WTC11 (cell line): ENCODE data around the gene PLXNA2. TPM values are rescaled to one million over a fixed set of nuclear protein-coding genes. Genes with fewer than 3 reads are reported as not detected.

Experiments
- ATAC-seq: fragments of 200-7000 bp; cut with Tn5 transposase; 2 replicates; pipeline ENCODE4 v1.10.0; 2021; ENCODE audit warnings: mild to moderate bottlenecking, moderate library complexity
- CTCF ChIA-PET: fragments of 300-600 bp; sonication (Branson Sonifier 250); formaldehyde crosslinking; loops from one replicate; lab custom pipeline; 2021; ENCODE audit warnings: antibody characterized with exemption; lab: Charles Lee
- POLR2A ChIA-PET: fragments of 350-600 bp; sonication (Branson Sonifier 250); formaldehyde crosslinking; loops from one replicate; lab custom pipeline; 2021; ENCODE audit warnings: antibody characterized with exemption; lab: Charles Lee
- DNase-seq: peaks from one replicate; pipeline ENCODE4 v3.0.0; 2021; ENCODE audit warnings: low spot score
- H3K27ac Mint-ChIP-seq: 2 replicates; pipeline ENCODE4 v1.8.0; 2021; ENCODE audit warnings: mixed read lengths
- H3K27me3 Mint-ChIP-seq: 2 replicates; pipeline ENCODE4 v1.8.0; 2021; ENCODE audit warnings: low read depth, mild to moderate bottlenecking, moderate library complexity, mixed read lengths
- H3K36me3 Mint-ChIP-seq: 2 replicates; pipeline ENCODE4 v1.8.0; 2021; ENCODE audit warnings: mixed read lengths
- H3K4me1 Mint-ChIP-seq: 2 replicates; pipeline ENCODE4 v1.8.0; 2022; ENCODE audit warnings: mixed read lengths
- H3K4me3 Mint-ChIP-seq: 2 replicates; pipeline ENCODE4 v1.8.0; 2021; ENCODE audit warnings: mild to moderate bottlenecking, moderate library complexity, mixed read lengths
- H3K9me3 Mint-ChIP-seq: 2 replicates; pipeline ENCODE4 v1.8.0; 2021; ENCODE audit warnings: mixed read lengths
- AFF4 ChIP-seq: sonication (generic); formaldehyde crosslinking; IDR thresholded peaks from 2 replicates; pipeline ENCODE4 v1.8.1; 2023; ENCODE audit warnings: mild to moderate bottlenecking, missing genetic modification reagents, borderline replicate concordance
- CREB1 ChIP-seq: sonication (generic); formaldehyde crosslinking; IDR thresholded peaks from 2 replicates; pipeline ENCODE4 v1.8.0; 2023; ENCODE audit warnings: mild to moderate bottlenecking, missing genetic modification reagents
- E2F4 ChIP-seq: sonication (generic); formaldehyde crosslinking; IDR thresholded peaks from 2 replicates; pipeline ENCODE4 v1.8.1; 2022; ENCODE audit warnings: low read depth, mild to moderate bottlenecking, moderate library complexity, missing genetic modification reagents, borderline replicate concordance
- FOXK1 ChIP-seq: sonication (generic); formaldehyde crosslinking; IDR thresholded peaks from 2 replicates; pipeline ENCODE4 v1.8.0; 2022; ENCODE audit warnings: mild to moderate bottlenecking, moderate library complexity, missing genetic modification reagents
- IRF2 ChIP-seq: sonication (generic); formaldehyde crosslinking; IDR thresholded peaks from 2 replicates; pipeline ENCODE4 v1.8.0; 2022; ENCODE audit warnings: low read depth, missing genetic modification reagents, borderline replicate concordance
- JUN ChIP-seq: sonication (generic); formaldehyde crosslinking; IDR thresholded peaks from 2 replicates; pipeline ENCODE4 v1.8.0; 2023; ENCODE audit warnings: mild to moderate bottlenecking, missing genetic modification reagents
- MXD4 ChIP-seq: fragments of 250-450 bp; sonication (Bioruptor Pico); IDR thresholded peaks from 2 replicates; pipeline ENCODE4 v1.8.0; 2021; ENCODE audit warnings: mild to moderate bottlenecking, moderate library complexity, borderline replicate concordance
- NFE2L1 ChIP-seq: sonication (generic); formaldehyde crosslinking; IDR thresholded peaks from 2 replicates; pipeline ENCODE4 v1.8.1; 2023; ENCODE audit warnings: missing genetic modification reagents
- OVOL2 ChIP-seq: fragments of 250-450 bp; sonication (Bioruptor Pico); IDR thresholded peaks from 2 replicates; pipeline ENCODE4 v1.9.0; 2021; ENCODE audit warnings: mild to moderate bottlenecking, borderline replicate concordance
- RORB ChIP-seq: fragments of 250-450 bp; sonication (Bioruptor Pico); IDR thresholded peaks from 2 replicates; pipeline ENCODE4 v1.9.0; 2021; ENCODE audit warnings: mild to moderate bottlenecking
- SMAD3 ChIP-seq: sonication (generic); formaldehyde crosslinking; IDR thresholded peaks from 2 replicates; pipeline ENCODE4 v1.8.0; 2022; ENCODE audit warnings: missing genetic modification reagents, mild to moderate bottlenecking, borderline replicate concordance
- TEAD4 ChIP-seq: sonication (generic); formaldehyde crosslinking; IDR thresholded peaks from 2 replicates; pipeline ENCODE4 v1.8.0; 2022; ENCODE audit warnings: mild to moderate bottlenecking, missing genetic modification reagents
- ZBTB43 ChIP-seq: sonication (generic); formaldehyde crosslinking; IDR thresholded peaks from 2 replicates; pipeline ENCODE4 v1.8.1; 2023; ENCODE audit warnings: mild to moderate bottlenecking, missing genetic modification reagents
- ZNF138 ChIP-seq: sonication (generic); formaldehyde crosslinking; conservative IDR thresholded peaks from 2 replicates; pipeline ENCODE4 v1.8.1; 2022; ENCODE audit warnings: mild to moderate bottlenecking, moderate library complexity, missing genetic modification reagents
- ZNF219 ChIP-seq: sonication (generic); formaldehyde crosslinking; IDR thresholded peaks from 2 replicates; pipeline ENCODE4 v1.8.0; 2023; ENCODE audit warnings: missing genetic modification reagents, mild to moderate bottlenecking, borderline replicate concordance
- ZNF263 ChIP-seq: sonication (generic); formaldehyde crosslinking; IDR thresholded peaks from 2 replicates; pipeline ENCODE4 v1.8.1; 2022; ENCODE audit warnings: low read depth, mild to moderate bottlenecking, moderate library complexity, missing genetic modification reagents
- ZNF423 ChIP-seq: fragments of 250-450 bp; sonication (Bioruptor Pico); IDR thresholded peaks from 2 replicates; pipeline ENCODE4 v2.1.2; 2022; ENCODE audit warnings: mild to moderate bottlenecking, moderate library complexity
- total RNA-seq: library from RNA; stranded (reverse); gene quantifications from 3 replicates; pipeline ENCODE4 v1.2.3, GENCODE V29; 2021
- TF ChIP-seq, protein P1 (sequence below): sonication (generic); formaldehyde crosslinking; IDR thresholded peaks from 2 replicates; pipeline ENCODE4 v1.8.0; 2023; ENCODE audit warnings: missing genetic modification reagents, mild to moderate bottlenecking, borderline replicate concordance
- TF ChIP-seq, protein P2 (sequence below): sonication (generic); formaldehyde crosslinking; IDR thresholded peaks from 2 replicates; pipeline ENCODE4 v1.8.0; 2022; ENCODE audit warnings: mild to moderate bottlenecking, missing genetic modification reagents
- TF ChIP-seq, protein P3 (sequence below): sonication (generic); formaldehyde crosslinking; IDR thresholded peaks from 2 replicates; pipeline ENCODE4 v1.8.1; 2023; ENCODE audit warnings: mild to moderate bottlenecking, missing genetic modification reagents, moderate library complexity
- TF ChIP-seq, protein P4 (sequence below): sonication (generic); formaldehyde crosslinking; IDR thresholded peaks from 2 replicates; pipeline ENCODE4 v1.8.0; 2022; ENCODE audit warnings: mild to moderate bottlenecking, missing genetic modification reagents
- TF ChIP-seq, protein P5 (sequence below): sonication (generic); formaldehyde crosslinking; conservative IDR thresholded peaks from 2 replicates; pipeline ENCODE4 v1.8.1; 2022; ENCODE audit warnings: mild to moderate bottlenecking, missing genetic modification reagents

PLXNA2 gene
- total RNA-seq, 1 experiment from 2014 or later, result 4.2 TPM

GRCh38 chr1:208198236-208198635, 45.9 kb downstream of the PLXNA2 start:
- H3K4me1 Mint-ChIP-seq, result peaks cover 15% of the 10 kb centered on the region
- H3K27ac Mint-ChIP-seq, result no peak overlapping the region
- no peaks in the 10 kb centered on the region for H3K36me3 Mint-ChIP-seq
- TF ChIP-seq SMAD3 (CRISPR knock-in tag) (no peak), JUN (no peak), ZNF263 (CRISPR knock-in tag) (no peak), RORB (CRISPR knock-in tag) (no peak), TEAD4 (CRISPR knock-in tag) (no peak), ZNF423 (no peak), ZNF219 (CRISPR knock-in tag) (no peak), FOXK1 (no peak), CREB1 (no peak), ZNF138 (no peak)
- TF ChIP-seq, protein P1, sequence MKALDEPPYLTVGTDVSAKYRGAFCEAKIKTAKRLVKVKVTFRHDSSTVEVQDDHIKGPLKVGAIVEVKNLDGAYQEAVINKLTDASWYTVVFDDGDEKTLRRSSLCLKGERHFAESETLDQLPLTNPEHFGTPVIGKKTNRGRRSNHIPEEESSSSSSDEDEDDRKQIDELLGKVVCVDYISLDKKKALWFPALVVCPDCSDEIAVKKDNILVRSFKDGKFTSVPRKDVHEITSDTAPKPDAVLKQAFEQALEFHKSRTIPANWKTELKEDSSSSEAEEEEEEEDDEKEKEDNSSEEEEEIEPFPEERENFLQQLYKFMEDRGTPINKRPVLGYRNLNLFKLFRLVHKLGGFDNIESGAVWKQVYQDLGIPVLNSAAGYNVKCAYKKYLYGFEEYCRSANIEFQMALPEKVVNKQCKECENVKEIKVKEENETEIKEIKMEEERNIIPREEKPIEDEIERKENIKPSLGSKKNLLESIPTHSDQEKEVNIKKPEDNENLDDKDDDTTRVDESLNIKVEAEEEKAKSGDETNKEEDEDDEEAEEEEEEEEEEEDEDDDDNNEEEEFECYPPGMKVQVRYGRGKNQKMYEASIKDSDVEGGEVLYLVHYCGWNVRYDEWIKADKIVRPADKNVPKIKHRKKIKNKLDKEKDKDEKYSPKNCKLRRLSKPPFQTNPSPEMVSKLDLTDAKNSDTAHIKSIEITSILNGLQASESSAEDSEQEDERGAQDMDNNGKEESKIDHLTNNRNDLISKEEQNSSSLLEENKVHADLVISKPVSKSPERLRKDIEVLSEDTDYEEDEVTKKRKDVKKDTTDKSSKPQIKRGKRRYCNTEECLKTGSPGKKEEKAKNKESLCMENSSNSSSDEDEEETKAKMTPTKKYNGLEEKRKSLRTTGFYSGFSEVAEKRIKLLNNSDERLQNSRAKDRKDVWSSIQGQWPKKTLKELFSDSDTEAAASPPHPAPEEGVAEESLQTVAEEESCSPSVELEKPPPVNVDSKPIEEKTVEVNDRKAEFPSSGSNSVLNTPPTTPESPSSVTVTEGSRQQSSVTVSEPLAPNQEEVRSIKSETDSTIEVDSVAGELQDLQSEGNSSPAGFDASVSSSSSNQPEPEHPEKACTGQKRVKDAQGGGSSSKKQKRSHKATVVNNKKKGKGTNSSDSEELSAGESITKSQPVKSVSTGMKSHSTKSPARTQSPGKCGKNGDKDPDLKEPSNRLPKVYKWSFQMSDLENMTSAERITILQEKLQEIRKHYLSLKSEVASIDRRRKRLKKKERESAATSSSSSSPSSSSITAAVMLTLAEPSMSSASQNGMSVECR (CRISPR knock-in tag), result no peak
- TF ChIP-seq, protein P2, sequence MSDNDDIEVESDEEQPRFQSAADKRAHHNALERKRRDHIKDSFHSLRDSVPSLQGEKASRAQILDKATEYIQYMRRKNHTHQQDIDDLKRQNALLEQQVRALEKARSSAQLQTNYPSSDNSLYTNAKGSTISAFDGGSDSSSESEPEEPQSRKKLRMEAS (CRISPR knock-in tag), result no peak
- DNase-seq (no peak), ATAC-seq (no peak)
- H3K4me3 Mint-ChIP-seq, result no peak overlapping the region
- ChIA-PET POLR2A (no interaction called here), CTCF (interaction anchor here (1.0 to 1.6 kb wide), 2 partner anchors 34 to 205 kb away, joined by 3 read pairs; no protein-coding TSS in a partner anchor)
- H3K9me3 Mint-ChIP-seq, result no peaks in the 10 kb centered on the region
- no peaks in the 10 kb centered on the region for H3K27me3 Mint-ChIP-seq

DNA sequence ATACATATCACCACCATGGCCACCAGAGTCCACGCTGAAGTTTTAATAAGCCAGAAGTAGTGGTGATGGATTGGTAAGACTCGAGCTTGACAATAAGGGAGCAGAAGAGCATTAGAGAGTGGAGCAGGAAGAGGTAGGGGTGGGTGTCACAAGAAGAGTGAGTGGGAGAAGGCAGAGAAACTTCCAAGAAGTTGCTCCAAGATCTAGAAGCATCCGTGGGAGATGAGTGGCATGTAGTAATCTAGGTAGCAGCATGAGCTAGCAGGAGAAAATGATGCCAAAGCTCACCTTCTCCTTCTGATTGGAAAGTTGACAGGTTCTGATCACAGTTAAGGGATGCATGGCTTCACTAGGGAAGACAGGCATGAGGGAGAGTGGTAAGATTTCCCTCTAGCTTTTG, 49.2 kb downstream of the PLXNA2 start:
- CTCF ChIA-PET, result interaction anchor here (0.6 to 1.5 kb wide), 6 partner anchors 43 to 331 kb away, joined by 3 to 6 read pairs (median 4); partner anchors contain the start of gene PLXNA2
- POLR2A ChIA-PET, result no interaction called here
- no peak overlapping the region for H3K27ac Mint-ChIP-seq
- H3K36me3 Mint-ChIP-seq, result no peaks in the 10 kb centered on the region
- H3K4me3 Mint-ChIP-seq, result no peak overlapping the region
- no peaks in the 10 kb centered on the region for H3K9me3 Mint-ChIP-seq
- H3K27me3 Mint-ChIP-seq, result no peaks in the 10 kb centered on the region
- no peak for DNase-seq
- no peak for ATAC-seq
- H3K4me1 Mint-ChIP-seq, result no peaks in the 10 kb centered on the region
- TF ChIP-seq MXD4 (CRISPR knock-in tag), result no peak
- TF ChIP-seq ZNF423, result no peak
- no peak for TF ChIP-seq ZNF138
- no peak for TF ChIP-seq AFF4 (CRISPR knock-in tag)
- TF ChIP-seq TEAD4 (CRISPR knock-in tag), result no peak
- TF ChIP-seq, protein P3, sequence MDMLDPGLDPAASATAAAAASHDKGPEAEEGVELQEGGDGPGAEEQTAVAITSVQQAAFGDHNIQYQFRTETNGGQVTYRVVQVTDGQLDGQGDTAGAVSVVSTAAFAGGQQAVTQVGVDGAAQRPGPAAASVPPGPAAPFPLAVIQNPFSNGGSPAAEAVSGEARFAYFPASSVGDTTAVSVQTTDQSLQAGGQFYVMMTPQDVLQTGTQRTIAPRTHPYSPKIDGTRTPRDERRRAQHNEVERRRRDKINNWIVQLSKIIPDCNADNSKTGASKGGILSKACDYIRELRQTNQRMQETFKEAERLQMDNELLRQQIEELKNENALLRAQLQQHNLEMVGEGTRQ, result no peak
- no peak for TF ChIP-seq NFE2L1 (CRISPR knock-in tag)
- TF ChIP-seq ZBTB43 (CRISPR knock-in tag), result no peak
- no peak for TF ChIP-seq E2F4
- no peak for TF ChIP-seq OVOL2 (CRISPR knock-in tag)
- TF ChIP-seq ZNF263 (CRISPR knock-in tag), result no peak
- TF ChIP-seq ZNF219 (CRISPR knock-in tag), result no peak
- TF ChIP-seq, protein P4, sequence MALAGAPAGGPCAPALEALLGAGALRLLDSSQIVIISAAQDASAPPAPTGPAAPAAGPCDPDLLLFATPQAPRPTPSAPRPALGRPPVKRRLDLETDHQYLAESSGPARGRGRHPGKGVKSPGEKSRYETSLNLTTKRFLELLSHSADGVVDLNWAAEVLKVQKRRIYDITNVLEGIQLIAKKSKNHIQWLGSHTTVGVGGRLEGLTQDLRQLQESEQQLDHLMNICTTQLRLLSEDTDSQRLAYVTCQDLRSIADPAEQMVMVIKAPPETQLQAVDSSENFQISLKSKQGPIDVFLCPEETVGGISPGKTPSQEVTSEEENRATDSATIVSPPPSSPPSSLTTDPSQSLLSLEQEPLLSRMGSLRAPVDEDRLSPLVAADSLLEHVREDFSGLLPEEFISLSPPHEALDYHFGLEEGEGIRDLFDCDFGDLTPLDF, result no peak
- no peak for TF ChIP-seq IRF2 (CRISPR knock-in tag)
- TF ChIP-seq, protein P5, sequence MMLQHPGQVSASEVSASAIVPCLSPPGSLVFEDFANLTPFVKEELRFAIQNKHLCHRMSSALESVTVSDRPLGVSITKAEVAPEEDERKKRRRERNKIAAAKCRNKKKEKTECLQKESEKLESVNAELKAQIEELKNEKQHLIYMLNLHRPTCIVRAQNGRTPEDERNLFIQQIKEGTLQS (CRISPR knock-in tag), result no peak
